Activated CD4-positive, alpha-beta T cell treated with anti-CD3 and anti-CD28 coated beads for 24 hours (primary cell): ENCODE data around the gene GRAMD1C.
A peak's percentile ranks its signal among the peaks of the same experiment; 100 is the strongest.

Experiments
- DNase-seq, 2 donors: peaks; one replicate each; pipeline ENCODE4 v3.0.0-alpha.2; 2020; ENCODE audit warnings: low read depth in 2 of 2

Gene GRAMD1C

GRCh38 chr3:113948015-113948917, 109.7 kb downstream of the GRAMD1C start:
- DNase-seq: peak in 1 of 2 donors; percentile 14

GRCh38 chr3:113952921-113953320, 114.3 kb downstream of the GRAMD1C start:
- no peak for DNase-seq

DNA sequence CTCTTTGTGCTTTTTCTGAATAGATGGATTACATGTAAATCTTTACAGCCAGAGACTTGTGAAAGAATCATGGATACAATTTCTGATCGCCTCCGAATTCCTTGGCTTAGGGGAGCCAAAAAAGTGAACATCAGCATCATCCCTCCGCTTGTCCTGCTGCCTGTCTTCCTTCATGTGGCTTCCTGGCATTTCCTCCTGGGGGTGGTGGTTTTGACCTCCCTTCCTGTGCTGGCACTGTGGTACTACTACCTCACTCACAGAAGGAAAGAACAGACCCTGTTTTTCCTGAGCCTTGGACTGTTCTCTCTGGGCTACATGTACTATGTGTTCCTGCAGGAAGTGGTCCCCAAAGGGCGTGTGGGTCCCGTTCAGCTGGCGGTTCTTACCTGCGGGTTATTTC, 115.1 kb downstream of the GRAMD1C start:
- no peak for DNase-seq

GRCh38 chr3:113954091-113954685, 115.6 kb downstream of the GRAMD1C start:
- DNase-seq: no peak

- no peak for DNase-seq
Measured at GRCh38 chr3:113963879-113964278, 125.3 kb downstream of the GRAMD1C start.

DNA sequence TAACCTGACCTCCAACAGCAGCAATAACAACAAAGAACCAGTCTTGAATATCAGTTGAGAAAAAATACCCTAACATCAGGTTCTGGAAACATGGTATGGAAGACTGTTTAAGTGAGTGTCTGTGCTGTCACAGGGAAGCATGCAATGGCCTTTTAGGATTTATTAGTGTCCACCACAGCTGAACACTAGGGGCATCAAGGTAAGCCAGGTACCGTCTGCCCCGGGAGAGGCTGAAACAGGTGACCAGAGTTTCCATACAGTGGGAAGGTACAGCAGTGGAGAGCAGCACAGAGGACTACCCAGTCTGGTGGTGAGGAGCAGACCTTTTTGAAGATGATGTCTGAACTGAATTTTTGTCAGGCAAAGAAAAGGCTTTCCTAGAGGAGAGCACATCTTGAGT, 127.6 kb downstream of the GRAMD1C start:
- DNase-seq: no peak

DNA sequence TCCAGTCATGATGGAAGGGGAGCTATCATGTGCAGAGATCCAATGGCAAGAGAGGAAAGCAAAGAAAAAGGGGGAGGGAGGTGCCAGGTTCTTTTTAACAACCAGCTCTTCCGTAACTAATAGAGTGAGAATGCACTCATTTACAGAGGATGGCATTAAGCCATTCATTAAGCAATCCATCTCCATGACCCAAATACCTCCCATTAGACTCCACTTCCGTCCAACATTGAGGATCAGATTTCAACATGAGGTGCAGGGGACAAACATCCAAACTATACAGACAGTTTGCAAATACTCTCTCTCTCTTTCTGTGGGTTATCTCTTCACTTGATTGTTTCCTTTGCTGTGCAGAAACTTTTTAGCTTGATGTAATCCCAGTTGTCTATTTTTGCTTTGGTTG, 130.4 kb downstream of the GRAMD1C start:
- DNase-seq: no peak

GRCh38 chr3:113977822-113978221, 139.2 kb downstream of the GRAMD1C start:
- DNase-seq: no peak

- no peak for DNase-seq
Measured at GRCh38 chr3:113979916-113980315, 141.3 kb downstream of the GRAMD1C start.

GRCh38 chr3:113981803-113982202, 143.2 kb downstream of the GRAMD1C start:
- no peak for DNase-seq

- DNase-seq: no peak
Measured at GRCh38 chr3:113983544-113983943, 145.0 kb downstream of the GRAMD1C start.

GRCh38 chr3:113985541-113985940, 147.0 kb downstream of the GRAMD1C start:
- no peak for DNase-seq
